Stomach (tissue), 4 donors: ENCODE measurements around the gene LRCH1.

Source experiments
- CTCF ChIP-seq, 7 experiments: fragments of 450-650 bp in 4 of 7; fragments of 200-600 bp in 3 of 7; sonication (generic) in 3 of 7; IDR thresholded peaks; one replicate each; pipeline ENCODE4 v1.5.1; 2016 to 2019; ENCODE audit warnings: antibody characterized with exemption in 7 of 7, control low read depth in 2 of 7, mild to moderate bottlenecking in 1 of 7
- POLR2A ChIP-seq, 4 donors: fragments of 450-650 bp; IDR thresholded peaks; one replicate each; pipeline ENCODE4 v1.6.1; 2016; ENCODE audit warnings: antibody characterized with exemption in 4 of 4, control low read depth in 2 of 4, mild to moderate bottlenecking in 1 of 4, moderate library complexity in 1 of 4
- POLR2AphosphoS5 ChIP-seq, 3 donors: sonication (generic); formaldehyde crosslinking; IDR thresholded peaks; one replicate each; pipeline ENCODE4 v1.6.1; 2016; ENCODE audit warnings: antibody characterized with exemption in 3 of 3

- TF ChIP-seq POLR2AphosphoS5 (IDR thresholded peaks at IDR 0.05) (no peak), POLR2A (IDR thresholded peaks at IDR 0.05) (no peak), CTCF (IDR thresholded peaks at IDR 0.05) (no peak)
Observed at GRCh38 chr13:46621792-46622629, 69.0 kb downstream of the LRCH1 start.
